Kidney tubule cell (primary cell): Measurements from ENCODE around the gene RNU1-2.
"Not testable (repeated sequence)": the region's sequence is repeated elsewhere in the genome, so short reads cannot be mapped to it uniquely, and the experiment has no call there.

Experiments
- DNase-seq: peaks from one replicate; pipeline ENCODE4 v3.0.0-alpha.2; 2018; ENCODE audit warnings: low spot score

Gene RNU1-2

DNA sequence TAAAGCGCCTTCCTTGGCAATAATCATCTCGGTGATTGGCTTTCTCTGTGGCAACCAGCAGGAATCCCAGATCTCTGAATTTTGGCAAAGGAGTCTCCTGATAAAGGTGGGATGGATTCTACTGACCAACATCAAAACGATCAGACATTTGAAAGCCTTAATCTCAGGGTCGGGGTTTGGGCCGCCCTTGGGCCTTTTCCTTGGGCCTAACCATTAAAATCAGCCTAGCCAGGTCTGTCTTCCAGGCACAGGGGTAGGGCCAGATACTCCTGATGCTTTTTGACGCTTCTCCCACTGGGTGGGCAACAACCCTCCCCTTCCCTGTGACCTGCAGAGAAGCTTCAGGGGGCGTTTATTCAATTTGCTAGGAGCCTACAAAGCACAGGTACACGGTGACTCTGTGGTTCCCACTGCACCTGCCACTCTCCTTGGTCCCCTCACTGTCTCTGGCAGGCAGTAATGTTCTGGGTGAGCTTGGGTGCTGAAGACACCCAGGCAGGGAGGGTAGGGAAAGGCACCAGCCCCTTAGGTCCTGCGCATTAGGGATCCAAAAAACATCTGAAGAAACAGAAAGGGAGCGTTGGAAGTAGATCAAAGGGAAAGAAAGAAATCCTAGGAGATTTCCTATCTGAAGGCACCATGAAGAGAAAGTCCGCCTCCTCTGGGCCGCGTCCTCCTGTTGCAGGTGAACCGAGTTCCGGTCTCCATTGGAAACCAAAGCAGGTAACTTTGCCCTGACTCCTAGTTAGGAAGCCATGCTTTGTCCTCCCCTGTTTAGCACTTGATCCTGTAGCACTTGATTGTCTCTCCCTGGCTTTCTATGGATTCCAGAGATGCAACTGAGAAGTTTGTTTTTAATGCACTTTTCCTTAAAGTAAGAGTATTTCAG is 12.3 kb downstream of the RNU1-2 start:
- DNase-seq = no peak

- DNase-seq = peak; percentile 8
Measured at GRCh38 chr1:16911851-16912721, 16.3 kb downstream of the RNU1-2 start.

DNA sequence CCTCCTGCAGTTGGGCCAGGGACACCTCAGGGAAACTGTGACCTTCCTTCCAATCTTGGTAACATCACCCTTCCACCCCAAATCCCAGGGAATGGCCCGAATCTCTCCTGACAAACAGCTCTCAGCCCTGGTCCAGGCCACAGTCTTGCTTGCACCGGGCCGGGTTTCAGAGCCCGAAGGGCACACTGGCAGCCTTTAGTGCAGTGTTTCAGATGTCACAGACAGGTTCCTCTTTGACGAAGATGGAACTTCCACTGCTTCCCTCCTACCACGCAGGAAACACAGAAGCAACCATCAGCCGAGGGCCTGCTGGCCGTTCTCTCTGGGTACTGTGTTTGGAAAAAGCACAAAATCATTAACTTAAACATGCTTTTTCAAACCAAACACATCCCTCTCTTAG is 17.0 kb downstream of the RNU1-2 start:
- not testable (repeated sequence) for DNase-seq

DNA sequence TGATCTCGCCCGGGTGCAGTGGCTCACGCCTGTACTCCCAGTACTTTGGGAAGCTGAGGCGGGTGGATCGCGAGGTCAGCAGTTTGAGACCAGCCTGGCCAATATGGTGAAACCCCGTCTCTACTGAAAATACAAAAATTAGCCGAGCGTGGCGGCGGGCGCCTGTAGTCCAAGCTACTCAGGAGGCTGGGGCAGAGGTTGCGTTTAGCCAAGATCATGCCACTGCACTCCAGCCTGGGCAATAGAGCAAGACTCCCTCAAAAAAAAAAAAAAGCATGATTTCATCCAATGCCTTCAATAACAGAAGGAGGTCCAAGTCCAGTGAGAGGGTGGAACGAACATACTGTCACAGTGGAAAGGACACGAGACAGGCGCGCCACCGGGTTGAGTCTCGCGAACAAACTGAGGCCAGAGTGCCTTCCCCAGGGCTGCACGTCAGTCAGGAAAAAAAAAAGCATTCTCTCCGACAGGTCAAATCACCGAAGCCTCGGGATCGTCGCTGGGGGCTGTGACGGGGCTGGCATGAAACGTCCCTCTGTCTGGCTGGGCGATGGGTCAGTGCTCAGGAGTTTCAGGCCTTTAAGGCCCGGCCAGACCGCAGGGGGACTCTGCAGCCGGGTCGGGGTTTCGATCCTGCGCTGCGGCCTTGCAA is 17.5 kb downstream of the RNU1-2 start:
- peak; percentile 30 for DNase-seq

DNA sequence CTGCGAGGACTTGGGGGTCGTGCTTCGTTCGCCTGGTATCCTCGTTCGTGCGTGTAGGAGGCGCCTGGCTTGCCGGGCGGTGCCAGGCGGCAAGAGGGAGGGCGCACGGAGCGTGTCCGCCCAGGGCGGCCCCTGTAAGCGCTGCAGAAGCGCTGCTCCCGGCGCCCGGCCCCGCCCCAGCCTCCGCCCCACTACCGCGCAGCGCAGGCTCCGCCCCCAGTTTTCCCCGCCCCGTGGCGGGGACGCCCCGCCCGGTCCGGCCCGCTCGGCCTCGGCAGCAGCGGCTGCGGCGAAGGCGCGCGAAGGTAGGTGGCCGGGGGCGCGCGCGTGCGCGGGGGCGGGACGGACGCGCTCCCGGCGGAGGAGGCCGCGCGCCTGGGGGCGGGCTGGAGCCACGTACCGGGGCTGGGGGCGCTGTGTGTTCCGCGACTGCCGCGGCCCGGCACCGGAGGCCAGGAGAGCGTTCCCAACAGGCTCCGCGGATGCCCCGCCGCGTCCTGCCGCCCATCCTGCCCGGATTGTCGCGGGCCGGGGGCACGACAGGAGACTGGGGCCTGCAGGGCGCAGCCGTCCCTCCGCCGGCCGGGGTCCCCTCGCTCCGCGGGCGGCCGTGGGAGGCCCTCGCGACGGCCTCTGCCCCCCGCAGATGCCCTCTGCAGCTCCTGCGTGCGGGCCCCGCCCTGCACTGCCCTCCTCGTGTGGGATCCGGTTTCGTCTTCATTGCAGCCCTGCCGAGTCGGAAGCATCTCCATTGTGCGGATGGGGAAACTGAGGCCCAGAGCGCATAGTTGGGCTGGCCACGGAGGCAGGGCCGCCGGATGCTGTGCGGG is 18.3 kb downstream of the RNU1-2 start:
- peak; percentile 91 for DNase-seq

- not testable (repeated sequence) for DNase-seq
Measured at GRCh38 chr1:16914928-16915626, 19.3 kb downstream of the RNU1-2 start.

- DNase-seq = no peak
Measured at GRCh38 chr1:16915627-16915973, 19.8 kb downstream of the RNU1-2 start.

GRCh38 chr1:16916036-16916880 is 20.5 kb downstream of the RNU1-2 start:
- DNase-seq = not testable (repeated sequence)

- no peak for DNase-seq
Measured at GRCh38 chr1:16918371-16918770, 22.6 kb downstream of the RNU1-2 start.

- not testable (repeated sequence) for DNase-seq
Measured at GRCh38 chr1:16918936-16919665, 23.3 kb downstream of the RNU1-2 start.

- DNase-seq = no peak
Measured at GRCh38 chr1:16920951-16921350, 25.2 kb downstream of the RNU1-2 start.

DNA sequence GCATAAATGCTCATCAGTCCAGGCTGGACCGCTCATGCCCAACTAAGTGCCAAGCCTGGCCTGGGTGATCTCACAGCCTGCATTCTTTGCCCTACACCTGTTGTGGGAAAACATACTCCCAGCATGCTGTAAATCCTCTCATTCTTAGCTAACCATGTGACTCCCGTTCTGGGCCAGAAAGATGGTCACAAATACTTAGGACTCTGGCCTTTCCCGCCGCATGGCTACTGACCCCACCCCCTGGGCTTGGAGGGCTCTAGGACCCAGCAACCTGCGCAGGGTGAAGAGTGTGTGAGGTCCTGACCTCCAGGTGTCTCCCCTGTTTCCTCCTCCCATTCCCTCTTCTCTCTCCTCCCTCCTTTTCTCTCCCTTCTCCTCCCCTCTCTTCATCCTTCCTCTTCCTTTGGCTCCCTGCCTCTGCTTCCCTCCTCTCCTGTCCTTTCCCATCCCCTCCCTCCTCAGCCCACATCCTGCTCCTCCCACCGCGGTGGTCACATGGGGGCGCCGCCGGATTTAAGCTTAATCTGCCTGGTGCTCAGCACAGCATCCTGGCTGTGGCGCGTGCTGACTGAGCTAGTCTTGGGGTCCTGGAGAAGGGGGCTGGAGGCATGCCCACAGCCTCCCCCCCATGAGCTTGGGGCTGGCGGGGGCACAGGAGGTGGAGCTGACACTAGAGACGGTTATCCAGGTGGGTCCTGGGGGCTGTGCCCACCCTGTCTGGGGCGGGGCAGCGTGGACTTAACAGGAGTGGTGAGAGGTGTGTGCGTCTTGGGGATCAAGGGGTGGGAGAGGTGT is 25.8 kb downstream of the RNU1-2 start, which contains the start of gene CROCC:
Gene CROCC, plus strand, starts transcription at position 541 of the 795 bp plus-strand sequence. Its CDS starts 88 bp downstream, at position 629.
- peak; percentile 63 for DNase-seq

GRCh38 chr1:16922466-16922865 is 26.7 kb downstream of the RNU1-2 start:
- DNase-seq = no peak

DNA sequence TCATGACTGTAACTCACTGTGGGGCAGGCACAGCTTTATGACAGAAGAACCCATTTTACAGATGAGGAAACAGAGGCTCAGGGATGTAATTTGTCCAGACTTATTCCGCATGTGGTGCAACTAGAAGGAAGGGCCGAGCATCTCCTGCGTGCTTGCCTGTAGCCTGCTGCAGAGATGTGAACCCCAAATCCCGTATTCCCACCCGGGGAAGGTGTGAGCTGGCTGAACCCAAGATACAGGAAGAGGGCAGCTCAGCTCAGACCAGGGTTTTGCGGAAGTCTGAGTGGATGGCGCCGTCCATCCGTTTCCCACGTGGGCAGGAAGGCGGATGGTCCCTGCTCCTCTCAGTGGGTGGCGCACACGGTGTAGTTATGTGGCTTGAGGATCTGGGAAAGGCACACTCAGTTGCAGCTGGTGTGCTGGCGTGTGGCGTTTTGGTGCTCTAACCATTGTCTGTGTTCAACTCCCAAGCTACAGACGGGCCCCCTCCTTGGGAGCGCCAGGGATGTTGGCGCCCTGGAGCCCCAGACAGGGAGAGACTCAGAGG is 27.2 kb downstream of the RNU1-2 start:
- no peak for DNase-seq

DNA sequence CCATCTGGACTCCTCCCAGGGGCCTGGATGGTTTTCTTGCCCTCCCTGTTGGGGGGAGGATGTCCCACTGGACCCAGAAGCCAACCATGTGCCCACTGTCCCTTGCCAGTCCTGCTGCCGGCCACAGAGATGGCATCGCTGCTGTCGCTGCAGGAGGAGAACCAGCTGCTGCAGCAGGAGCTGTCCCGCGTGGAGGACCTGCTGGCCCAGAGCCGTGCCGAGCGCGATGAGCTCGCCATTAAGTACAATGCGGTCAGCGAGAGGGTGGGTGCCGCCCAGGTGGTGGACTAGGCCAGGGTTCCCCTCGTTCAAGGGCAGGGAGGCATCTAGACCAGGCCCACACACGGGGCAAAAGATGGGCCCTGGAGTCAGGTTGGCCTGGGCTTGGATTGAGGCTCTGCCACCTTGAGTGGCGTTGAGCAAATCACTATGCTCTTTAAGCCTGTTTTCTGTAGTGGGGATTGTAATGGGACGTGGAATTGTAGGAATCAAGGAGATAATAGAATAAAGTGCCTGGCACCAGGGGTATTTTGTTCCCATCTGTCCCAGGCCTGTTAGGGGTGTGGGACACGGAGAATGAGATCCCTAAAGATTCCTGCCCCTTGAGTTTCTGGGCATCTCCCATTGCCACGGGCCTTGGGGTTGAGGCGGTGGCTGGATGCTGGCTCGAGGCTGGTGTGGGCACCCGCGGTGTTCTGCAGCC is 28.6 kb downstream of the RNU1-2 start:
- no peak for DNase-seq

- DNase-seq = no peak
Measured at GRCh38 chr1:16924919-16925477, 29.2 kb downstream of the RNU1-2 start.
